ENCODE data around the gene ERBB4. TPM values are rescaled to one million over a fixed set of nuclear protein-coding genes. Genes with fewer than 3 reads are reported as not detected.

Gene ERBB4
- total RNA-seq, 4 donors from 2014 or later, result 0.26 to 13.3 (median 2.4) TPM

DNA sequence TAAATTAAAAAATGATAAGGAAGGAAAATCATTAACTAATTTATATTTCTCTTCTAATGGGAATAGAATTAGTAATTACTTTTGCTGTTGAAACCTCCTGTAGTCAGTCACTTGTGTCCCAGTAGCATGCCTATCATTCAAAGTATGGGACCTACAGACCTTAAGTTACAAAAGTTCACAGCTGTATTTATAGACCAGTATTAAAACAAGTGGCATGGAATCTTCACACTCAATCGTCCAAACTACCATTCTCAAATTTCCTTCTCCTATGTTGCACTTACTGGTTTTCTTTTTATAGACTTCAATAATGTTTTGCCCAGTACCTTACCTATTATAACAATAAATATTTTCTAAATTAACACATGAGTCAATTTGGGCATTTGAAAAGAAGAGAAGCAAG, 639.9 kb downstream of the ERBB4 start:
- intact Hi-C loops (cut with DNase I; ENCODE audit: low total_unique reads), result no loop called here

DNA sequence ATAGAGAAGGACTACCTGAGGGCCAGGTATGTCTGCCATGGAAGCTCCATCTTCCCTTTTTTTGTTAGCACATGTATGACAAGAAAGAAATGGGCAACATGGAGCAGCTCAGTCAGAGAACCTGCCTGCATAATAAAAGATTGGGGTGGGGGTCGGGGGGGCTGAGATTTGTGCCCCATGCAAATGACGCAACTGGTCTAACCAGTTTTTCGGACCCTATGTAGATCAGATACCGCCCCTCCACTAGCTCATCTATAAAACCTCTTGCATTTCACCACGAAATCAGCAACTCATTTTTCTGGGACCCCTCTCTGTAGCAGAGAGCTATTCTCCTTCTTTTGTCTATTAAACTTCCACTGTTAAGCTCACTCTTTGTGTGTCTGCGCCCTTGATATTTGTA, 657.2 kb downstream of the ERBB4 start:
- Histone ChIP-seq H3K36me3 (no peaks in the 10 kb centered on the region), H3K27me3 (no peaks in the 10 kb centered on the region), H3K9me3 (no peaks in the 10 kb centered on the region), H3K27ac (no peak overlapping the region), H3K4me1 (no peaks in the 10 kb centered on the region), H3K4me3 (no peak overlapping the region)
- intact Hi-C loops (cut with DNase I; ENCODE audit: low total_unique reads), result no loop called here
- DNase-seq, result no peak
- no peak for TF ChIP-seq POLR2A (IDR thresholded peaks at IDR 0.05)
- TF ChIP-seq, protein P1, sequence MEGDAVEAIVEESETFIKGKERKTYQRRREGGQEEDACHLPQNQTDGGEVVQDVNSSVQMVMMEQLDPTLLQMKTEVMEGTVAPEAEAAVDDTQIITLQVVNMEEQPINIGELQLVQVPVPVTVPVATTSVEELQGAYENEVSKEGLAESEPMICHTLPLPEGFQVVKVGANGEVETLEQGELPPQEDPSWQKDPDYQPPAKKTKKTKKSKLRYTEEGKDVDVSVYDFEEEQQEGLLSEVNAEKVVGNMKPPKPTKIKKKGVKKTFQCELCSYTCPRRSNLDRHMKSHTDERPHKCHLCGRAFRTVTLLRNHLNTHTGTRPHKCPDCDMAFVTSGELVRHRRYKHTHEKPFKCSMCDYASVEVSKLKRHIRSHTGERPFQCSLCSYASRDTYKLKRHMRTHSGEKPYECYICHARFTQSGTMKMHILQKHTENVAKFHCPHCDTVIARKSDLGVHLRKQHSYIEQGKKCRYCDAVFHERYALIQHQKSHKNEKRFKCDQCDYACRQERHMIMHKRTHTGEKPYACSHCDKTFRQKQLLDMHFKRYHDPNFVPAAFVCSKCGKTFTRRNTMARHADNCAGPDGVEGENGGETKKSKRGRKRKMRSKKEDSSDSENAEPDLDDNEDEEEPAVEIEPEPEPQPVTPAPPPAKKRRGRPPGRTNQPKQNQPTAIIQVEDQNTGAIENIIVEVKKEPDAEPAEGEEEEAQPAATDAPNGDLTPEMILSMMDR (IDR thresholded peaks at IDR 0.05), result no peak

More for the DNA sequence above, 639.9 kb downstream of the ERBB4 start:
- H3K27ac ChIP-seq, result no peak overlapping the region
- no peaks in the 10 kb centered on the region for H3K36me3 ChIP-seq
- no peak for DNase-seq
- H3K9me3 ChIP-seq, result no peaks in the 10 kb centered on the region
- H3K27me3 ChIP-seq, result no peaks in the 10 kb centered on the region
- H3K4me3 ChIP-seq, result no peak overlapping the region
- no peaks in the 10 kb centered on the region for H3K4me1 ChIP-seq
- TF ChIP-seq, protein P1 (IDR thresholded peaks at IDR 0.05), result no peak
- no peak for TF ChIP-seq POLR2A (IDR thresholded peaks at IDR 0.05)

DNA sequence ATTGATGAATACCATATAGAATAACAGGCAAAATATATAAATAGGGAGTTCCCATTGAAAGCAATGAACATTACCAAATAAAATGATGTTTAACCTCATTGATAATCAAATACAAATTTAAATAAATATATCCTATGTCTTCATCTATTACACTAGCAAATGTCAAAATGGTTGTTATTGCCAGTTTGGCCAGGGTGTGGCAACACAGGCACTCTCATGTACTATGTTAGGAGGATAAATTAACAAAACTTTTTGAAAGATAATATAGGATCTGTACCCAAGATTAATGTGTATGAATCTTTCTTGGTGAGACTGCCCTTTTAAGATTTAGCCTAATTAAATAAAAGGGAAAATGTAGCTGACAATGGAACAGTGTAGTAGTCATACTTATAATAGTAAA, 659.3 kb downstream of the ERBB4 start:
- TF ChIP-seq POLR2A (IDR thresholded peaks at IDR 0.05), result no peak
- TF ChIP-seq, protein P1 (IDR thresholded peaks at IDR 0.05), result no peak
- no peak for DNase-seq
- no peaks in the 10 kb centered on the region for H3K4me1 ChIP-seq
- H3K9me3 ChIP-seq, result no peaks in the 10 kb centered on the region
- no peaks in the 10 kb centered on the region for H3K27me3 ChIP-seq
- H3K27ac ChIP-seq, result no peak overlapping the region
- H3K4me3 ChIP-seq, result no peak overlapping the region
- no peaks in the 10 kb centered on the region for H3K36me3 ChIP-seq
- intact Hi-C loops (cut with DNase I; ENCODE audit: low total_unique reads), result no loop called here

DNA sequence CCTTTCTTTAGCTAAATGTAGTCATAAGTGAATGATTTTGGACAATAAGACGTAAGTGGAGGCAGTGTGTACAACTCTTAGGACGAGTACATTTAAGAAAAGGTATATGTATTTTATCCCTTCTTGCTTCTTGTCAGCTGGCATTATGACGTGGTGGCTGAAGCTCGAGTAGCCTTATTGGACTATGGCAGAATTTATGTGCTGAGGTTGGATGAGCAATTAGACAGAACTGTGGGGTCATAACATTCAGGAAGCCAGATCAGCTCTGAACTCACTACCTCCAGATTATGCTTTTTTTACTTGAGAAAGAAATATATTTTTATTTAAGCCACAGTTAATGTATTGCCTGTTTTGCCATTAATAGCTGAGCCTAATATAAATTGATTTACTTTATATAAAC, 661.5 kb downstream of the ERBB4 start:
- no peaks in the 10 kb centered on the region for H3K4me1 ChIP-seq
- DNase-seq, result no peak

DNA sequence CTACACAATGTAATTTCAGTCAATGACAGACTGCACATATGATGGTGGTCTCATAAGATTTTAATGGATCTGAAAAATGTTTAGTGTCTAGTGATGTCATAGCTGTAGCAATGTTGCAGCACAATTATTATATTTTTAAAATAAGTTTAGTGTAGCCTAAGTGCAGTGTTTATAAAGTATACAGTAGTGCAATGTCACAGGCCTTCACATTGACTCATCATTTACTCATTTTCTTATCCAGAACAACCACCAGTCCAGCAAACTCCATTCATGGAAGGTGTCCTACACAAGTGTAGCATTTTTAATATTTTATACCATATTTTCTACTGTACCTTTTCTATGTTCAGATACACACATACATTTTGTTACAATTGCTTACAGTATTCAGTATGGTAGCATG, 663.1 kb downstream of the ERBB4 start:
- Histone ChIP-seq H3K27ac (no peak overlapping the region), H3K27me3 (no peaks in the 10 kb centered on the region), H3K36me3 (no peaks in the 10 kb centered on the region), H3K9me3 (no peaks in the 10 kb centered on the region), H3K4me3 (no peak overlapping the region), H3K4me1 (no peaks in the 10 kb centered on the region)
- intact Hi-C loops (cut with DNase I; ENCODE audit: low total_unique reads), result no loop called here
- no peak for DNase-seq
- no peak for TF ChIP-seq POLR2A (IDR thresholded peaks at IDR 0.05)
- TF ChIP-seq, protein P1 (IDR thresholded peaks at IDR 0.05), result no peak

More for the DNA sequence above, 661.5 kb downstream of the ERBB4 start:
- Histone ChIP-seq H3K4me3 (no peak overlapping the region), H3K9me3 (no peaks in the 10 kb centered on the region), H3K27ac (no peak overlapping the region), H3K36me3 (no peaks in the 10 kb centered on the region), H3K27me3 (no peaks in the 10 kb centered on the region)
- intact Hi-C loops (cut with DNase I; ENCODE audit: low total_unique reads), result no loop called here
- no peak for TF ChIP-seq POLR2A (IDR thresholded peaks at IDR 0.05)
- TF ChIP-seq, protein P1 (IDR thresholded peaks at IDR 0.05), result no peak

Measured in uterus (tissue), 4 donors.